HepG2 (cell line): ENCODE results near the gene ITIH1. TPM values are rescaled to one million over a fixed set of nuclear protein-coding genes. Genes with fewer than 3 reads are reported as not detected.

Experiments
- CCAR2 ChIP-seq: fragments of 200-400 bp; formaldehyde crosslinking; optimal IDR thresholded peaks from 2 replicates; pipeline ENCODE3; 2018; ENCODE audit warnings: low read depth, mild to moderate bottlenecking, low read length, moderate library complexity
- DPF2 ChIP-seq: sonication (generic); formaldehyde crosslinking; IDR thresholded peaks from 2 replicates; pipeline ENCODE4 v1.4.0; 2020; ENCODE audit warnings: mild to moderate bottlenecking, low read depth, missing genetic modification reagents, borderline replicate concordance
- FOXA3 ChIP-seq: IDR thresholded peaks from 2 replicates; pipeline ENCODE4 v1.6.1; 2016; ENCODE audit warnings: missing genetic modification reagents, missing compliant biosample characterization
- HBP1 ChIP-seq: IDR thresholded peaks from 2 replicates; pipeline ENCODE4 v1.6.1; 2016; ENCODE audit warnings: low read depth, control low read depth
- HDAC2 ChIP-seq: sonication (generic); formaldehyde crosslinking; IDR thresholded peaks from 2 replicates; pipeline ENCODE4 v1.4.0; 2020; ENCODE audit warnings: missing genetic modification reagents
- MXI1 ChIP-seq: IDR thresholded peaks from 3 replicates; pipeline ENCODE4 v1.6.1; 2012; ENCODE audit warnings: low read depth, low read length, inconsistent platforms, borderline replicate concordance
- MZF1 ChIP-seq: sonication (generic); formaldehyde crosslinking; IDR thresholded peaks from 2 replicates; pipeline ENCODE4 v1.8.1; 2023; ENCODE audit warnings: mild to moderate bottlenecking, missing genetic modification reagents, borderline replicate concordance
- POLR2AphosphoS5 ChIP-seq: IDR thresholded peaks from 2 replicates; pipeline ENCODE4 v1.6.1; 2012; ENCODE audit warnings: low read depth, low read length
- TCF12 ChIP-seq, 2 experiments: fragments of 450-650 bp in 1 of 2; sonication (generic) in 1 of 2; formaldehyde crosslinking in 1 of 2; IDR thresholded peaks; 2 replicates each; pipeline versions ENCODE4 v1.6.1 to v1.8.0; 2017 to 2022; ENCODE audit warnings: antibody characterized with exemption in 1 of 2, mild to moderate bottlenecking in 1 of 2, missing genetic modification reagents in 1 of 2, moderate library complexity in 1 of 2
- TMF1 ChIP-seq: sonication (generic); formaldehyde crosslinking; IDR thresholded peaks from 2 replicates; pipeline ENCODE4 v1.8.1; 2022; ENCODE audit warnings: low read depth, missing genetic modification reagents
- ZBTB2 ChIP-seq: sonication (generic); formaldehyde crosslinking; IDR thresholded peaks from 2 replicates; pipeline ENCODE4 v1.8.0; 2022; ENCODE audit warnings: low read depth, missing genetic modification reagents
- ZBTB7A ChIP-seq: sonication (generic); formaldehyde crosslinking; IDR thresholded peaks from 2 replicates; pipeline ENCODE4 v1.8.0; 2022; ENCODE audit warnings: mild to moderate bottlenecking, missing genetic modification reagents
- ZIK1 ChIP-seq: sonication (generic); formaldehyde crosslinking; IDR thresholded peaks from 2 replicates; pipeline ENCODE4 v1.5.0; 2020; ENCODE audit warnings: mild to moderate bottlenecking, low read depth, missing genetic modification reagents, borderline replicate concordance
- ZNF382 ChIP-seq: sonication (generic); formaldehyde crosslinking; IDR thresholded peaks from 2 replicates; pipeline ENCODE4 v1.5.0; 2020; ENCODE audit warnings: missing genetic modification reagents, mild to moderate bottlenecking, borderline replicate concordance
- ZNF432 ChIP-seq: sonication (generic); formaldehyde crosslinking; IDR thresholded peaks from 2 replicates; pipeline ENCODE4 v1.5.0; 2020; ENCODE audit warnings: missing genetic modification reagents, mild to moderate bottlenecking, borderline replicate concordance
- ZNF510 ChIP-seq: sonication (generic); formaldehyde crosslinking; IDR thresholded peaks from 2 replicates; pipeline ENCODE4 v1.4.0; 2020; ENCODE audit warnings: low read depth, mild to moderate bottlenecking, missing genetic modification reagents
- ZNF557 ChIP-seq: sonication (generic); formaldehyde crosslinking; IDR thresholded peaks from 2 replicates; pipeline ENCODE4 v1.4.0; 2020; ENCODE audit warnings: missing genetic modification reagents
- polyA plus RNA-seq, 8 experiments: library from polyadenylated mRNA; depleted of rRNA in 3 of 8; stranded (reverse) in 7 of 8; unstranded in 1 of 8; fragments of >200 nt; fragmentation: Illumina TruSeq in 4 of 8; extraction: Trizol in 4 of 8; gene quantifications; 2 replicates each; pipeline versions ENCODE4 v1.2.1 to v1.2.3, GENCODE V29; 2011 to 2016; ENCODE audit warnings: low read depth in 4 of 8, missing spikeins in 1 of 8, mixed read lengths in 1 of 8; ENCODE audit not compliant: insufficient read depth in 1 of 8
- total RNA-seq, 5 experiments: library from RNA; depleted of rRNA; stranded (reverse); fragments of >200 nt; fragmentation: Illumina TruSeq; extraction: Trizol; gene quantifications; 2 replicates each; pipeline ENCODE4 v1.2.3, GENCODE V29; 2016; ENCODE audit warnings: low read depth in 1 of 5
- TF ChIP-seq, protein P1 (sequence below): sonication (generic); formaldehyde crosslinking; IDR thresholded peaks from 2 replicates; pipeline ENCODE4 v1.5.1; 2020; ENCODE audit warnings: missing genetic modification reagents, mild to moderate bottlenecking, borderline replicate concordance
- TF ChIP-seq, protein P2 (sequence below): IDR thresholded peaks from 2 replicates; pipeline ENCODE4 v1.6.1; 2018; ENCODE audit warnings: missing genetic modification reagents

ITIH1 gene
- total and polyA plus RNA-seq, 2 of the 13 experiments (the other 11 are each of a cell fraction or from before 2014, with no cell fraction given), result 12.3 to 19.6 TPM

DNA sequence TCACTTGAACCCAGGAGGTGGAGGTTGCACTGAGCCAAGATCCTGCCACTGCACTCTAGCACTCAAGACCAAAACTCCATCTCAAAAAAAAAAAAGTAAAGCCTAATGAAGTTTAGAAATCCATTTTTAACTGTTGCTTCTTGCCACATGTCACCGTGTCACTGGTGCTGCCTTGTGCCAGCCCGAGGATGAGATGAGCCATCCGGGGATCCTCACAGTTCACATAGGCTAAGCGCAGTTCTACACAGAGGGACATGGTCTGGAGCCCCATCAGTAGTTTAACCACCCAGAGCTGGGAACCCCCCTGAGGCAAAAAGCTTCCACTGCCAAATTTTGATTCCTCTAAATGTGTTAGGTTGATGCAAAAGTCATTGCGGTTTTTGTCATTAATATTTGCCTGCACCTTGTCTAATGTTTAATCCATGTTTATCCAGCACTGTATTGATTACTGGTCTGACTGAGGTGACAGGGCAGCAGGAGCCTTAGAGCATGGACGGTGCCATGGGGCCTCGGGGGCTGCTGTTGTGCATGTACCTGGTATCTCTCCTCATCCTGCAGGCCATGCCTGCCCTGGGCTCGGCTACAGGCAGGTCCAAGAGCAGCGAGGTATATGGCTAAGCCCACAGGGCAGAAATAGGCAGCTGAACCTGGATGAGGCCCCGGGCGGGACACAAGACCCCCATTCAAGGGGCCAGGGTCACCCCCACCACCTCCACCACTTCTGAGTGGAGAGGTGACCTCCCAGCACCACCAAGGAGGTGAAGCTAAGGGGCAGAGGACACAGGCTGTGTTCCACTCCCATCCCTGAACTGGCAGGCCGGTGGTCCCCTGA lies at the start of gene ITIH1 (continued):
- TF ChIP-seq FOXA3, result peak; percentile 37; the same call in 1 of the 2 replicates
- TF ChIP-seq ZBTB7A, result peak; percentile 17; the same call in 1 of the 2 replicates
- no peak for TF ChIP-seq ZIK1 (CRISPR knock-in tag)
- TF ChIP-seq HDAC2 (CRISPR knock-in tag), result peak; percentile 15; the same call in 1 of the 2 replicates
- TF ChIP-seq, protein P1, sequence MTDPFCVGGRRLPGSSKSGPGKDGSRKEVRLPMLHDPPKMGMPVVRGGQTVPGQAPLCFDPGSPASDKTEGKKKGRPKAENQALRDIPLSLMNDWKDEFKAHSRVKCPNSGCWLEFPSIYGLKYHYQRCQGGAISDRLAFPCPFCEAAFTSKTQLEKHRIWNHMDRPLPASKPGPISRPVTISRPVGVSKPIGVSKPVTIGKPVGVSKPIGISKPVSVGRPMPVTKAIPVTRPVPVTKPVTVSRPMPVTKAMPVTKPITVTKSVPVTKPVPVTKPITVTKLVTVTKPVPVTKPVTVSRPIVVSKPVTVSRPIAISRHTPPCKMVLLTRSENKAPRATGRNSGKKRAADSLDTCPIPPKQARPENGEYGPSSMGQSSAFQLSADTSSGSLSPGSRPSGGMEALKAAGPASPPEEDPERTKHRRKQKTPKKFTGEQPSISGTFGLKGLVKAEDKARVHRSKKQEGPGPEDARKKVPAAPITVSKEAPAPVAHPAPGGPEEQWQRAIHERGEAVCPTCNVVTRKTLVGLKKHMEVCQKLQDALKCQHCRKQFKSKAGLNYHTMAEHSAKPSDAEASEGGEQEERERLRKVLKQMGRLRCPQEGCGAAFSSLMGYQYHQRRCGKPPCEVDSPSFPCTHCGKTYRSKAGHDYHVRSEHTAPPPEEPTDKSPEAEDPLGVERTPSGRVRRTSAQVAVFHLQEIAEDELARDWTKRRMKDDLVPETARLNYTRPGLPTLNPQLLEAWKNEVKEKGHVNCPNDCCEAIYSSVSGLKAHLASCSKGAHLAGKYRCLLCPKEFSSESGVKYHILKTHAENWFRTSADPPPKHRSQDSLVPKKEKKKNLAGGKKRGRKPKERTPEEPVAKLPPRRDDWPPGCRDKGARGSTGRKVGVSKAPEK, result 0 out of 2 replicates have a peak, but pooled peaks have one; percentile 30
- no peak for TF ChIP-seq POLR2AphosphoS5
- TF ChIP-seq, protein P2, sequence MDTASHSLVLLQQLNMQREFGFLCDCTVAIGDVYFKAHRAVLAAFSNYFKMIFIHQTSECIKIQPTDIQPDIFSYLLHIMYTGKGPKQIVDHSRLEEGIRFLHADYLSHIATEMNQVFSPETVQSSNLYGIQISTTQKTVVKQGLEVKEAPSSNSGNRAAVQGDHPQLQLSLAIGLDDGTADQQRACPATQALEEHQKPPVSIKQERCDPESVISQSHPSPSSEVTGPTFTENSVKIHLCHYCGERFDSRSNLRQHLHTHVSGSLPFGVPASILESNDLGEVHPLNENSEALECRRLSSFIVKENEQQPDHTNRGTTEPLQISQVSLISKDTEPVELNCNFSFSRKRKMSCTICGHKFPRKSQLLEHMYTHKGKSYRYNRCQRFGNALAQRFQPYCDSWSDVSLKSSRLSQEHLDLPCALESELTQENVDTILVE (CRISPR knock-in tag), result no peak
- no peak for TF ChIP-seq ZNF557 (CRISPR knock-in tag)
- TF ChIP-seq HBP1, result no peak
- no peak for TF ChIP-seq ZNF382 (CRISPR knock-in tag)
- TF ChIP-seq MZF1 (CRISPR knock-in tag), result no peak
- no peak for TF ChIP-seq ZBTB2 (CRISPR knock-in tag)
- TF ChIP-seq TCF12 (IDR thresholded peaks at IDR 0.05), result no peak
- no peak for TF ChIP-seq TCF12 (CRISPR knock-in tag; IDR thresholded peaks at IDR 0.05)
- TF ChIP-seq DPF2 (CRISPR knock-in tag), result no peak
- no peak for TF ChIP-seq CCAR2
- TF ChIP-seq TMF1 (CRISPR knock-in tag), result no peak
- TF ChIP-seq ZNF432 (CRISPR knock-in tag), result no peak
- no peak for TF ChIP-seq ZNF510
- peak; percentile 13; the same call in 1 of the 3 replicates for TF ChIP-seq MXI1
